Erythroblast (primary cell): ENCODE data around the gene ZGLP1.

Experiments used
- DNase-seq, 2 experiments: peaks; one replicate each; lab custom pipeline; 2025; lab: John Stamatoyannopoulos, UW
- GATA1 ChIP-seq: IDR thresholded peaks from 2 replicates; pipeline ENCODE4 v1.6.1; 2011; ENCODE audit warnings: low read depth, mild to moderate bottlenecking, control low read depth, low read length, moderate library complexity
- POLR2A ChIP-seq: IDR thresholded peaks from 2 replicates; pipeline ENCODE4 v1.6.1; 2011; ENCODE audit warnings: mild to moderate bottlenecking, low read length

The ZGLP1 gene

GRCh38 chr19:10270616-10271394 lies 38.8 kb downstream of the ZGLP1 start, which contains the start of gene ICAM1:
Gene ICAM1, plus strand, starts transcription at chr19:10271120. Its CDS starts 40 bp downstream, at chr19:10271160.
- DNase-seq: peak; percentile 48 to 57
- TF ChIP-seq POLR2A (peak; percentile 38), GATA1 (no peak)

GRCh38 chr19:10270180-10270615 lies 39.4 kb downstream of the ZGLP1 start:
- no peak for TF ChIP-seq GATA1
- no peak for TF ChIP-seq POLR2A
- peak; percentile 27 to 57 for DNase-seq

- TF ChIP-seq GATA1: no peak
- TF ChIP-seq POLR2A: no peak
- DNase-seq: peak; percentile 82 to 91
Measured at GRCh38 chr19:10269333-10270179, 40.1 kb downstream of the ZGLP1 start.

- TF ChIP-seq POLR2A (no peak), GATA1 (no peak)
- DNase-seq: no peak
Measured at GRCh38 chr19:10268071-10268470, 41.5 kb downstream of the ZGLP1 start.

GRCh38 chr19:10266706-10267105 lies 42.9 kb downstream of the ZGLP1 start:
- DNase-seq: no peak
- no peak for TF ChIP-seq GATA1
- TF ChIP-seq POLR2A: no peak

GRCh38 chr19:10262771-10263170 lies 46.8 kb downstream of the ZGLP1 start:
- no peak for DNase-seq
- TF ChIP-seq POLR2A (no peak), GATA1 (no peak)

GRCh38 chr19:10260141-10260584 lies 49.5 kb downstream of the ZGLP1 start:
- TF ChIP-seq POLR2A (no peak), GATA1 (no peak)
- no peak for DNase-seq

DNA sequence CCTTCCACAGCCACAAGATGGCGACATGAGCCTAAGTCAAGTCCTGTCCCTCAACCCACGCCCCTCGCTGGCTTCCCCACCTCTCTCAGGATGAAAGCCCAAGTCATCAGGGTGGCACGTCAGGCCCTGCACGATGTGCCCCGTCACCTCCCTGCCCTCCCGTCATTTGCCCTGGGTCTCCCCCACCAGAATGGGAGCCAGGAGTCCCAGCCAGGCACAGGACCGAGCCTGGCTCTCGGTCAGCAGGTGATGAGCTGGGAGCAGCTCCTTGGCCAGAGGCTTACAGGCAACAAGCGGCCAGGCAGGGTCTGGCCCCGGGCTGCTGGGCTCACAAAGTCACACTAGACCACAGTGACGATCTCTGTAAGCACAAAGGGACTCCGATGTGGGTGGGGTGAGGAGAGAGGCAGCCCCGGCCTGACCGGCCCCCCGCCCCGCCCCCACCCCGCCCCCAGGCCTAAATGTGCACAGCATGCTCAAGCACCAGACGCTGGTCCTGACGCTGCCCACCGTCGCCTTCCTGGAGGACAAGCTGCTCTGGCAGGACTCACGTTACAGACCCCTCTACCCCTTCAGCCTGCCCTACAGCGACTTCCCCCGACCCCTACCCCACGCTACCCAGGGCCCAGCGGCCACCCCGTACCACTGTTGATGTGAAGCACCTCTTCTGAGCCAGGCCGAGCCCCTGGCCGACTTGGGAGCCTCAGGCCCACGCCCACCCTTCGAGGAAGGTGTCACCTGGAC lies 50.3 kb downstream of the ZGLP1 start:
- peak; percentile 90 to 94 for DNase-seq
- TF ChIP-seq GATA1: no peak
- TF ChIP-seq POLR2A: no peak

GRCh38 chr19:10258080-10258710 lies 51.4 kb downstream of the ZGLP1 start:
- no peak for TF ChIP-seq GATA1
- TF ChIP-seq POLR2A: no peak
- no peak for DNase-seq

DNA sequence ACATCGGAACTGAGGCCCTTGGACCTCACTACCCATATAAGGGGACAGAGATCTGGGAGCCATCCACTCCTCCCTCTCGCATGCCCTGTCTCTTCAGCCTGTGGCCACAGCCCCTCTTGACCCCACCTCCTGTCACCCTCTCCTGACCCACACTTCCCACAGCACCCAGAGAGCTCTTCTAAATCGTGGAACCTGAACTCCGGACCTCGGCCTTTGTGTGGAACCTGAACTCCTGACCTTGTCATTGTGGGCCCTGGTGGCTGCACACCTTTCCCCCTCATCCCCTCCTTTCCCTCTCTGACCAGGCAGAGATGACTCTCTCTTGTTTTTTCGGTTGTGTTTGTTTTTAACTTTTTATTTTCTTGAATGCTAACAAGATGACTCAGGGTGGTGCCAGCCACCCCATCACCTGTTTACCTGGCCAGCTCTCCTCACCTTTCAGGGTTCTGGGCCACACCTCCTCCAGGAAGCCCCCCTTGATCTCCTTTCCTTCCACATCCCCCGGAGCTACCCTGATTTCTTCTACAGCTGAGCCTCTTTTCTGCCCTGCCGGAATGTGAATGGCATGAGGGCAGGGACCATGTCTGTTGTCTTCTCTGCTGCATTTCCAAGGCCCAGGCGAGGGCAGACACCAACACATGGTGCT lies 52.5 kb downstream of the ZGLP1 start:
- no peak for TF ChIP-seq POLR2A
- TF ChIP-seq GATA1: no peak
- no peak for DNase-seq

GRCh38 chr19:10256551-10256950 lies 53.1 kb downstream of the ZGLP1 start:
- DNase-seq: no peak
- TF ChIP-seq POLR2A (no peak), GATA1 (no peak)

DNA sequence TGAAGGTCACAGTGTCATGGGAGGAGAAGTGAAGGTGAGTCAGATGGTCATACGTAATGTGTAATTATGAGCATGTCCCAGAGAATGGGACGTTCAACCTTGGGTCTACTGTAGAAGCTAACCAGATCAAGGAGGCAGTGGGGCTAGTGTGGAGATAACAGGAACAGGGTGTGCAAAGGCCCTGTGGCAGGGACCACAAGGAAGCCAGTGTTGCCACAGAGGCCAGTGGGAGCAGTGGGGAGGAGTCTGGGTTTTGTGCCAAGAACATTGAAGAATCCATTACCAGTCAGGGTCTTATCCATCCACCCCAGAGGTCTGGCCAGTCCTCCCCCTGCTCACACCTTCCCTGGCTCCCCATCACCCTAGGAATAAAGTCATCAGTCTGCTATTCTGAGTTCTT lies 54.3 kb downstream of the ZGLP1 start:
- DNase-seq: no peak
- TF ChIP-seq GATA1 (no peak), POLR2A (no peak)
